ENCODE data around the gene PMP22.

PMP22 gene

GRCh38 chr17:15265131-15265530 lies at the start of gene PMP22:
Gene PMP22 (minus strand): TSS chr17:15265326. CDS start chr17:15260727, 4,599 bp downstream.
- DNase-seq = no peak

- no peak for DNase-seq
These were observed 46.9 kb upstream of the PMP22 start for GRCh38 chr17:15311996-15312395.

GRCh38 chr17:15309793-15310192 lies 44.7 kb upstream of the PMP22 start:
- DNase-seq = no peak

GRCh38 chr17:15309236-15309635 lies 44.1 kb upstream of the PMP22 start:
- DNase-seq = no peak

- DNase-seq = no peak
These were observed 43.6 kb upstream of the PMP22 start for GRCh38 chr17:15308758-15309157.

- no peak for DNase-seq
These were observed 42.6 kb upstream of the PMP22 start for GRCh38 chr17:15307710-15308111.

GRCh38 chr17:15303851-15304250 lies 38.7 kb upstream of the PMP22 start:
- DNase-seq = no peak

GRCh38 chr17:15303268-15303667 lies 38.1 kb upstream of the PMP22 start:
- no peak for DNase-seq

GRCh38 chr17:15301845-15302244 lies 36.7 kb upstream of the PMP22 start:
- no peak for DNase-seq

- DNase-seq = peak; percentile 81
These were observed 33.0 kb upstream of the PMP22 start for GRCh38 chr17:15298176-15298575.

- no peak for DNase-seq
These were observed 28.4 kb upstream of the PMP22 start for GRCh38 chr17:15293558-15293957.

- DNase-seq = peak; percentile 82
These were observed 26.7 kb upstream of the PMP22 start for GRCh38 chr17:15291674-15292361.

GRCh38 chr17:15290605-15291004 lies 25.5 kb upstream of the PMP22 start:
- peak; percentile 25 for DNase-seq

- peak; percentile 44 for DNase-seq
These were observed 24.4 kb upstream of the PMP22 start for GRCh38 chr17:15289285-15290183.

- no peak for DNase-seq
These were observed 23.7 kb upstream of the PMP22 start for GRCh38 chr17:15288859-15289258.

- DNase-seq = no peak
These were observed 22.6 kb upstream of the PMP22 start for GRCh38 chr17:15287538-15288267.

GRCh38 chr17:15285466-15285865 lies 20.3 kb upstream of the PMP22 start:
- no peak for DNase-seq

- DNase-seq = no peak
These were observed 19.4 kb upstream of the PMP22 start for GRCh38 chr17:15284537-15284936.

- DNase-seq = no peak
These were observed 19.0 kb upstream of the PMP22 start for GRCh38 chr17:15284107-15284506.

- no peak for DNase-seq
These were observed 16.8 kb upstream of the PMP22 start for GRCh38 chr17:15281909-15282308.

GRCh38 chr17:15278924-15279477 lies 13.9 kb upstream of the PMP22 start:
- DNase-seq = peak; percentile 97

GRCh38 chr17:15278380-15278779 lies 13.3 kb upstream of the PMP22 start:
- DNase-seq = no peak

- no peak for DNase-seq
These were observed 8.9 kb upstream of the PMP22 start for GRCh38 chr17:15274017-15274416.

All from fibroblast of skin of right biceps (primary cell).